Type B pancreatic cell (in vitro differentiated cells): Measurements from ENCODE around the gene SH2B2. TPM values are rescaled to one million over a fixed set of nuclear protein-coding genes. Genes with fewer than 3 reads are reported as not detected.

Source experiments
- DNase-seq: peaks from one replicate; pipeline ENCODE4 v3.0.0; 2021; ENCODE audit warnings: mixed read lengths; ENCODE audit not compliant: unreplicated experiment; ENCODE audit errors: extremely low spot score
- H3K27ac Mint-ChIP-seq: 2 replicates; pipeline ENCODE4 v1.8.0; 2021; ENCODE audit warnings: mild to moderate bottlenecking, mixed read lengths
- H3K27me3 Mint-ChIP-seq: 2 replicates; pipeline ENCODE4 v1.8.0; 2021; ENCODE audit warnings: mixed read lengths
- H3K36me3 Mint-ChIP-seq: 2 replicates; pipeline ENCODE4 v1.8.0; 2021; ENCODE audit warnings: mixed read lengths
- H3K4me1 Mint-ChIP-seq: one replicate; pipeline ENCODE4 v1.8.0; 2021; ENCODE audit warnings: mixed read lengths; ENCODE audit not compliant: unreplicated experiment
- H3K4me3 Mint-ChIP-seq: 2 replicates; pipeline ENCODE4 v1.8.0; 2021; ENCODE audit warnings: mild to moderate bottlenecking, mixed read lengths
- H3K9me3 Mint-ChIP-seq: 2 replicates; pipeline ENCODE4 v1.8.0; 2021; ENCODE audit warnings: mixed read lengths
- total RNA-seq: library from RNA; stranded (reverse); gene quantifications from 2 replicates; pipeline ENCODE4 v1.2.1, GENCODE V29; 2021; ENCODE audit warnings: low replicate concordance
- TF ChIP-seq, protein P1 (sequence below): fragments of 200-600 bp; sonication (generic); conservative IDR thresholded peaks from 2 replicates; pipeline ENCODE4 v1.5.0; 2021; ENCODE audit warnings: antibody characterized with exemption, mild to moderate bottlenecking

The SH2B2 gene
- total RNA-seq, 1 donor from 2014 or later: 9.5 TPM

DNA sequence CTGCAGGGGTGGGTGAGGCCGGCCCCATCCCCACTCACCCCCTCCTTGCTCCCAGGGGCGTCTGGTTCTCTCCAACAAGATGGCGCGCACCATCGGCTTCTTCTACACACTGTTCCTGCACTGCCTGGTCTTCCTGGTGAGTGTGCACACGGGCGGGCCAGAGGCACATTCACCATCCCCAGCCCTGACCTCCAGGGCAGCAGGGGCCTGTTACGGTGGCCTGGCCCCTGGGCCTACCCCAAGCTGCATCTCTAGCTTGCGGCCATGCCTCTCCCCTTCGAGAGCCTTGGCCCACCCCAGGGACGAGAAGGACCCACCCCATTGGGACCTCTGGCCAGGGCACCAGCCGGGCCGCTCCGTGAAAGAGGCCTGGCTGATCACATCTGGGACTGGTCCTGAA, 4.9 kb upstream of the SH2B2 start:
- Mint-ChIP-seq H3K27me3 (no peaks in the 10 kb centered on the region), H3K9me3 (no peaks in the 10 kb centered on the region), H3K4me3 (no peak overlapping the region), H3K36me3 (no peaks in the 10 kb centered on the region), H3K27ac (no peak overlapping the region), H3K4me1 (peaks cover 13% of the 10 kb centered on the region)
- DNase-seq: no peak
- TF ChIP-seq, protein P1, sequence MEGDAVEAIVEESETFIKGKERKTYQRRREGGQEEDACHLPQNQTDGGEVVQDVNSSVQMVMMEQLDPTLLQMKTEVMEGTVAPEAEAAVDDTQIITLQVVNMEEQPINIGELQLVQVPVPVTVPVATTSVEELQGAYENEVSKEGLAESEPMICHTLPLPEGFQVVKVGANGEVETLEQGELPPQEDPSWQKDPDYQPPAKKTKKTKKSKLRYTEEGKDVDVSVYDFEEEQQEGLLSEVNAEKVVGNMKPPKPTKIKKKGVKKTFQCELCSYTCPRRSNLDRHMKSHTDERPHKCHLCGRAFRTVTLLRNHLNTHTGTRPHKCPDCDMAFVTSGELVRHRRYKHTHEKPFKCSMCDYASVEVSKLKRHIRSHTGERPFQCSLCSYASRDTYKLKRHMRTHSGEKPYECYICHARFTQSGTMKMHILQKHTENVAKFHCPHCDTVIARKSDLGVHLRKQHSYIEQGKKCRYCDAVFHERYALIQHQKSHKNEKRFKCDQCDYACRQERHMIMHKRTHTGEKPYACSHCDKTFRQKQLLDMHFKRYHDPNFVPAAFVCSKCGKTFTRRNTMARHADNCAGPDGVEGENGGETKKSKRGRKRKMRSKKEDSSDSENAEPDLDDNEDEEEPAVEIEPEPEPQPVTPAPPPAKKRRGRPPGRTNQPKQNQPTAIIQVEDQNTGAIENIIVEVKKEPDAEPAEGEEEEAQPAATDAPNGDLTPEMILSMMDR: no peak

DNA sequence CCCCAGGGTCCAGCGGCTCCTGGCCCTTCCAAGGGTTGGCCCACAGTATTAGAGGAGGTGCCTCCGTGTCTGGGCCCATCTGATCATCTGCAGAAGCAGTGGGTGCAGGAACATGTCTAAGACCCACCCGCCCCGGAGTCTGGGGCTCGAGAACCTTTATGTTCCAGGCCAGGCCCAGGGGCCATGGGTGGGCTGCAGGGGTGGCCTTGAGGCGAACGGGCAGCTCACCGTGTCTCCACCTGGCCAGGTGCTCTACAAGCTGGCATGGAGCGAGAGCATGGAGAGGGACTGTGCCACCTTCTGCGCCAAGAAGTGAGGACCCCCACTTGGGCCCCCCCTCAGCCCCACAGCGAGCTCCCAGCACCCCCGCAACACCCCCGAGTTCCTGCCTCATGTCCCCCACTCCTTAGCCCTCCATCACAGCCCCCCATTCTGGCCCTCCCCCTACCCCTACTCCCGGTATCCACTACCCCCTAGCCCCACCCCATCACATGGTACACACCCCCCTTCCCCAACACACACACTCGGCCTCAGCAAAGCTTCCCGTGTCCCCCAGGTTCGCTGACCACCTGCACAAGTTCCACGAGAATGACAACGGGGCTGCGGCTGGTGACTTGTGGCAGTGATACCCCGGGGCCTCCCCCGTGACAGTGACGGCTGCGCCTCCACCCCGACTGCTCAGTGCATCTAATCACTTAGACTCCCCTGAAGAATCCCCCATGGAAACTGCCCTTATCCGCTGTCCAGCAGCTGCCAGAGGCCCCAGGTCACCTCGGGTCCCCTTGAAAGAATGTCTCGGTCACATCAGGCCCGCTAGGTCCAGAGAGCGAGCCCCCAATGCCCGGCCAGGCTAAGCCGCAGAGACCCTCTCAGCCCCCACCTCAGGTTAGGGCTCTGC, 4.0 kb upstream of the SH2B2 start:
- Mint-ChIP-seq H3K27ac (no peak overlapping the region), H3K4me3 (no peak overlapping the region), H3K36me3 (no peaks in the 10 kb centered on the region), H3K4me1 (peaks cover 13% of the 10 kb centered on the region), H3K9me3 (no peaks in the 10 kb centered on the region), H3K27me3 (no peaks in the 10 kb centered on the region)
- no peak for DNase-seq
- TF ChIP-seq, protein P1: no peak

DNA sequence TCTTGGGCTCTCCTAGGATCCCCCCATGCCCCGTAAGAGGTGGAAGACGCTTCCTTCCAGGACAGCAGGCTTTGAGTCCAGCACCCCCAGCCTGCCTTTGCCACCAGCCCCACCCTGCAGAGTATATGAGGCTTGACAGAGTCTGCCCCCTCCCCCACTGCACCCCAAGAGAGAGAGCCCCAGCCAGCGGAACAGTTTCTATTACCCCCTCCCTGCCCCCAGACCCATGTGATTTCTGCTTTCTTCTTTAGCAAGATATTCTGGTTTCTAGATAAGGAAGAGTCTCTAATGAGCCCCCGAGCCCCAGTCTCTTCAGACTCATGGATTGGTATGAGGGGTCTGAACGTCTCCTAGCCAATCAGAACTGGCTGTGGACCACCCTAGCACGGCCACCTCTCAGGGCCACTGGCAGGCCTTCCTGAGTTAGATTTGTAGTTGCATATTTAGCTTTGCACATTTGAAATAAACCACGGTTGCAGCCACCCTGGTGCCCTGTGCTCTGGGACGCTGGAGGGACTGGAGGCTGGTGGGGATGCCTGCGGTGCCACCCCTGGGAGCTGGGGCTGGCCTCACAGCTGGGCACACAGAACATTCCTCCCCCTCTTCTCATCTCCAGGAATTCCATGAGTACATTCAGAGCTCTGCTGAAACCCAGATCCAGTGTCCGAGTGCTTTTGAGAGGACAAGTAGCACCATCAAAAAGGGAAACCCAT, 3.0 kb upstream of the SH2B2 start:
- H3K27ac Mint-ChIP-seq: no peak overlapping the region
- no peaks in the 10 kb centered on the region for H3K27me3 Mint-ChIP-seq
- H3K4me1 Mint-ChIP-seq: peaks cover 17% of the 10 kb centered on the region
- H3K9me3 Mint-ChIP-seq: no peaks in the 10 kb centered on the region
- H3K36me3 Mint-ChIP-seq: no peaks in the 10 kb centered on the region
- H3K4me3 Mint-ChIP-seq: no peak overlapping the region
- TF ChIP-seq, protein P1: no peak
- no peak for DNase-seq

DNA sequence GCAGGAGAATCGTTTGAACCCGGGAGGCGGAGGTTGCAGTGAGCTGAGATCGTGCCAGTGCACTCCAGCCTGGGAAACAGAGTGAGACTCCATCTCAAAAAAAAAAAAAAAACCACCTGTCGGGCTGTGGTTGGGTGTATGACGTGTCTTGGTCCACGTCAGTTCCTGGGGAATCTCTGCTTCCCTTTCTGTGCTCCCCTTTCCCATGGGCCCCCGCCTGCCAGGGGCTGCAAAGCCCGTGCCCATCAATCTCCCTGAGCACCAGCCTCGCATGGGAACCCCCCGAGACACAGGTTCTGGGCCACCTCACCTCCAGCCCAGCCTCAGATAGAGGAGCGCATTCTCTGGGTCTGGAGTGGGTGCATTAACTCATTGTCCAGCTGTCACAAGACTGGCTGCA, 2.3 kb upstream of the SH2B2 start:
- no peaks in the 10 kb centered on the region for H3K36me3 Mint-ChIP-seq

DNA sequence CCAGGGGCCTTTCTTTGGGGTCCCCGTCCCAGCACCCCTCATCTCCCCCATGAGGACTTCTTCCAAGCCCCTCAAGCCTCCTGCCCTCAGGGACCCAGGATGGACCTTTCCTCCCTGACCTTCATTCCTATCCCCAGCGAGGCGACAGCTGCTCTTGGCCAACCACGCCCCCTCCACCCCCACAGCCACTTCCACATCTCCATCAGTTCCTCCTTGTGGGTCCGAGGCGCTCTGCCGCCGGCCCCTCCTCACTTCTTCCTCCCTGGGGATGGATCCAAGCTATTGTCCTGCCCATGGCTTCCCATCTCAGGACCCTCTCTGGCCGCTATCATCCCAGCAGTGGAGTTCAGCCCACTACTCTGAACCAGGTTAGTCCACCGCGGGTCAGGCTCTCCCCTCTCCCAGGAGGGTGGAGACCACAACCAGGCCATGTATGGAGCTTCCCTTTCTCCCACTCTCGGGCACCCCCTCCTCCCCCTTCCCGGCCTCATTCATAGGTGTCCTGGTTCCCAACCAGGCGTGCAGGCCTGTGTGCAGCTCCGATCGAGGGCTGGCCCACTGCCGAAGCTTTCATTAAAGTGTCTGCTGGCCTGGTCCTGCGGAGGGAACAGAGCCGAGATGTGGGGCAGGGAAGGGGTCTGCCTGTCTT, 1.7 kb upstream of the SH2B2 start:
- Mint-ChIP-seq H3K9me3 (no peaks in the 10 kb centered on the region), H3K27ac (peak overlapping the region; percentile 18), H3K4me3 (peak overlapping the region; percentile 78), H3K4me1 (peaks cover 18% of the 10 kb centered on the region), H3K27me3 (no peaks in the 10 kb centered on the region), H3K36me3 (no peaks in the 10 kb centered on the region)
- DNase-seq: no peak
- TF ChIP-seq, protein P1: no peak

More for the DNA sequence above, 2.3 kb upstream of the SH2B2 start:
- TF ChIP-seq, protein P1: no peak
- Mint-ChIP-seq H3K9me3 (no peaks in the 10 kb centered on the region), H3K27me3 (no peaks in the 10 kb centered on the region), H3K27ac (no peak overlapping the region), H3K4me3 (peak overlapping the region; percentile 61), H3K4me1 (peaks cover 19% of the 10 kb centered on the region)
- no peak for DNase-seq
